Hepatocyte (in vitro differentiated cells): Measurements from ENCODE around the gene ROR2. TPM values are rescaled to one million over a fixed set of nuclear protein-coding genes. Genes with fewer than 3 reads are reported as not detected.

Source experiments
- DNase-seq: peaks from one replicate; pipeline ENCODE4 v3.0.0-alpha.2; 2016; ENCODE audit warnings: low spot score
- H2AFZ ChIP-seq: fragments of 200-600 bp; sonication (generic); 2 replicates; pipeline ENCODE4 v1.6.0; 2016; ENCODE audit warnings: antibody characterized with exemption, mild to moderate bottlenecking
- H3K27ac ChIP-seq: fragments of 200-600 bp; sonication (generic); 2 replicates; pipeline ENCODE4 v1.5.1; 2016; ENCODE audit warnings: mild to moderate bottlenecking
- H3K27me3 ChIP-seq: fragments of 200-600 bp; sonication (generic); 2 replicates; pipeline ENCODE4 v1.6.1; 2016
- H3K36me3 ChIP-seq: fragments of 200-600 bp; sonication (generic); replicated peaks from 2 replicates; pipeline ENCODE4 v1.5.1; 2016; ENCODE audit warnings: low read depth; ENCODE audit not compliant: insufficient read depth
- H3K4me1 ChIP-seq: fragments of 200-600 bp; sonication (generic); 2 replicates; pipeline ENCODE4 v1.5.1; 2016; ENCODE audit warnings: mild to moderate bottlenecking, moderate library complexity; ENCODE audit not compliant: insufficient read depth
- H3K4me2 ChIP-seq: fragments of 200-600 bp; sonication (generic); 2 replicates; pipeline ENCODE4 v1.6.0; 2016
- H3K4me3 ChIP-seq: fragments of 200-600 bp; sonication (generic); 2 replicates; pipeline ENCODE4 v1.5.1; 2016; ENCODE audit warnings: mild to moderate bottlenecking
- H3K79me2 ChIP-seq: fragments of 200-600 bp; sonication (generic); 2 replicates; pipeline ENCODE4 v1.6.0; 2017; ENCODE audit warnings: mild to moderate bottlenecking
- H3K9me2 ChIP-seq: fragments of 200-600 bp; sonication (generic); replicated peaks from 2 replicates; pipeline ENCODE4 v1.6.0; 2017; ENCODE audit warnings: mild to moderate bottlenecking; ENCODE audit not compliant: insufficient read depth
- H3K9me3 ChIP-seq: fragments of 200-600 bp; sonication (generic); 2 replicates; pipeline ENCODE4 v1.5.1; 2016; ENCODE audit warnings: low read depth, mild to moderate bottlenecking
- H4K20me1 ChIP-seq: fragments of 200-600 bp; sonication (generic); 2 replicates; pipeline ENCODE4 v1.6.0; 2016; ENCODE audit warnings: mild to moderate bottlenecking; ENCODE audit not compliant: insufficient read depth, poor library complexity, severe bottlenecking
- CTCF ChIP-seq: fragments of 200-600 bp; sonication (generic); IDR thresholded peaks from 2 replicates; pipeline ENCODE4 v1.5.1; 2016; ENCODE audit warnings: antibody characterized with exemption, mild to moderate bottlenecking; ENCODE audit not compliant: poor library complexity
- EZH2 ChIP-seq: fragments of 200-600 bp; sonication (generic); IDR thresholded peaks from 2 replicates; pipeline ENCODE4 v1.6.1; 2016; ENCODE audit warnings: antibody characterized with exemption, mild to moderate bottlenecking, borderline replicate concordance
- EZH2phosphoT487 ChIP-seq: fragments of 200-600 bp; sonication (generic); IDR thresholded peaks from one replicate; pipeline ENCODE4 v1.6.1; 2018; ENCODE audit warnings: antibody characterized with exemption, mild to moderate bottlenecking, low read depth, moderate library complexity; ENCODE audit not compliant: unreplicated experiment, severe bottlenecking
- WGBS: methylation state at CpG from one replicate; pipeline ENCODE4 v1.1.6; 2016; ENCODE audit warnings: low lambda C conversion rate; ENCODE audit errors: missing lambda C conversion rate; 5-methylcytosine and 5-hydroxymethylcytosine counted together
- polyA plus RNA-seq: library from polyadenylated mRNA; unstranded; fragments of >200 nt; fragmentation: Nextera tagmentation; extraction: Ambion mirVana; gene quantifications from 2 replicates; pipeline ENCODE4 v1.2.1, GENCODE V29; 2016
- total RNA-seq: library from RNA; depleted of rRNA; stranded (reverse); fragments of >200 nt; gene quantifications from 2 replicates; pipeline ENCODE4 v1.2.3, GENCODE V29; 2014

ROR2 gene
- total and polyA plus RNA-seq, 2 experiments from 2014 or later = 25.6 to 29.5 TPM

- no peaks in the 10 kb centered on the region for H3K9me3 ChIP-seq
- WGBS = 93% methylated on average over 8 of the region's 8 CpGs
- TF ChIP-seq CTCF = no peak
- no peak for TF ChIP-seq EZH2phosphoT487
- no peak for TF ChIP-seq EZH2
Measured at GRCh38 chr9:91840469-91840868, 109.6 kb downstream of the ROR2 start.

GRCh38 chr9:91839926-91840465 lies 110.0 kb downstream of the ROR2 start:
- no peaks in the 10 kb centered on the region for H3K36me3 ChIP-seq
- no peak for TF ChIP-seq EZH2
- no peak for TF ChIP-seq CTCF
- no peak for TF ChIP-seq EZH2phosphoT487
- no peaks in the 10 kb centered on the region for H3K9me2 ChIP-seq
- peaks cover 5% of the 10 kb centered on the region for H4K20me1 ChIP-seq
- no peak overlapping the region for H3K4me3 ChIP-seq
- H3K27me3 ChIP-seq = no peaks in the 10 kb centered on the region
- peaks cover 64% of the 10 kb centered on the region for H3K4me1 ChIP-seq
- no peak overlapping the region for H3K4me2 ChIP-seq
- no peak overlapping the region for H2AFZ ChIP-seq
- no peak for DNase-seq
- no peak overlapping the region for H3K27ac ChIP-seq
- WGBS = 86% methylated on average over 14 of the region's 14 CpGs
- H3K79me2 ChIP-seq = peaks cover 71% of the 10 kb centered on the region
- no peaks in the 10 kb centered on the region for H3K9me3 ChIP-seq

More at GRCh38 chr9:91840469-91840868, 109.6 kb downstream of the ROR2 start:
- H3K27ac ChIP-seq = no peak overlapping the region
- H3K36me3 ChIP-seq = no peaks in the 10 kb centered on the region
- H3K79me2 ChIP-seq = peaks cover 71% of the 10 kb centered on the region
- DNase-seq = no peak
- H3K4me3 ChIP-seq = no peak overlapping the region
- no peak overlapping the region for H2AFZ ChIP-seq
- no peak overlapping the region for H3K4me2 ChIP-seq
- H3K4me1 ChIP-seq = peaks cover 60% of the 10 kb centered on the region
- peaks cover under 1% of the 10 kb centered on the region for H4K20me1 ChIP-seq
- no peaks in the 10 kb centered on the region for H3K27me3 ChIP-seq
- no peaks in the 10 kb centered on the region for H3K9me2 ChIP-seq

- no peaks in the 10 kb centered on the region for H3K9me3 ChIP-seq
- peaks cover 6% of the 10 kb centered on the region for H4K20me1 ChIP-seq
- H3K27ac ChIP-seq = peak overlapping the region; percentile 94
- TF ChIP-seq CTCF (no peak), EZH2phosphoT487 (no peak), EZH2 (no peak)
- peak overlapping the region; percentile 72 for H3K4me2 ChIP-seq
- WGBS = 34% methylated on average over 21 of the region's 21 CpGs
- no peak overlapping the region for H2AFZ ChIP-seq
- no peak overlapping the region for H3K4me3 ChIP-seq
- peaks cover 66% of the 10 kb centered on the region for H3K4me1 ChIP-seq
- no peaks in the 10 kb centered on the region for H3K9me2 ChIP-seq
- H3K79me2 ChIP-seq = peaks cover 72% of the 10 kb centered on the region
- no peaks in the 10 kb centered on the region for H3K27me3 ChIP-seq
- peak; percentile 77 for DNase-seq
- H3K36me3 ChIP-seq = no peaks in the 10 kb centered on the region
Measured at GRCh38 chr9:91837981-91838731, 111.9 kb downstream of the ROR2 start.
